Tibial nerve (tissue), 4 donors: ENCODE measurements around the gene MUC12.

ENCODE experiments used
- CTCF ChIP-seq, 5 experiments: fragments of 200-600 bp in 3 of 5; fragments of 450-650 bp in 2 of 5; sonication (generic) in 3 of 5; IDR thresholded peaks; one replicate each; pipeline ENCODE4 v1.5.1; 2016 to 2019; ENCODE audit warnings: antibody characterized with exemption in 5 of 5, mild to moderate bottlenecking in 3 of 5, moderate library complexity in 2 of 5
- EP300 ChIP-seq, 2 donors: sonication (generic); formaldehyde crosslinking; IDR thresholded peaks; one replicate each; pipeline ENCODE4 v1.6.1; 2017; ENCODE audit warnings: antibody characterized with exemption in 2 of 2, mild to moderate bottlenecking in 1 of 2
- POLR2A ChIP-seq, 2 donors: fragments of 450-650 bp; IDR thresholded peaks; one replicate each; pipeline ENCODE4 v1.6.1; 2017; ENCODE audit warnings: antibody characterized with exemption in 2 of 2, mild to moderate bottlenecking in 2 of 2, moderate library complexity in 2 of 2

GRCh38 chr7:101012931-101013330 is 43.6 kb downstream of the MUC12 start:
- TF ChIP-seq CTCF (IDR thresholded peaks at IDR 0.05) (no peak), POLR2A (IDR thresholded peaks at IDR 0.05) (no peak), EP300 (IDR thresholded peaks at IDR 0.05) (no peak)
